ENCODE measurements around the gene TGIF1. TPM values are rescaled to one million over a fixed set of nuclear protein-coding genes. Genes with fewer than 3 reads are reported as not detected.

The TGIF1 gene
- total RNA-seq, 2 experiments from 2014 or later: 18.8 to 21.2 TPM

DNA sequence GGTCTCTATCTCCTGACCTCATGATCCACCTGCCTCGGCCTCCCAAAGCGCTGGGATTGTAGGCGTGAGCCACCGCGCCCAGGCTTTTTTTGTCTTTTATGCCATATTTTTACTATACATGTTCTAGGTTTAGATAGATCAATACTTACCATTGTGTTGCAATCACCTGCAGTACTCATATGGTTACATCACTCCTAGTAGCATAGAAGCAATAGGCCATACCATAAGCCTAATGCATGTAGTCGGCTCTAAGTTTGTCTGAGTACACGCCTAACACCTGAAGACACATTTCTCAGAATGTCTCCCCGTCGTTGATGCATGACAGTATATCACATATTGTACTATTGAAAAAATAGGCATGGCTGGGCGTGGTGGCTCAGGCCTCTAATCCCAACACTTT is 27.1 kb upstream of the TGIF1 start:
- no peak for DNase-seq
- Mint-ChIP-seq H3K4me1 (no peaks in the 10 kb centered on the region), H3K27me3 (no peaks in the 10 kb centered on the region), H3K4me3 (no peak overlapping the region), H3K9me3 (no peaks in the 10 kb centered on the region), H3K36me3 (no peaks in the 10 kb centered on the region), H3K27ac (no peak overlapping the region)

DNA sequence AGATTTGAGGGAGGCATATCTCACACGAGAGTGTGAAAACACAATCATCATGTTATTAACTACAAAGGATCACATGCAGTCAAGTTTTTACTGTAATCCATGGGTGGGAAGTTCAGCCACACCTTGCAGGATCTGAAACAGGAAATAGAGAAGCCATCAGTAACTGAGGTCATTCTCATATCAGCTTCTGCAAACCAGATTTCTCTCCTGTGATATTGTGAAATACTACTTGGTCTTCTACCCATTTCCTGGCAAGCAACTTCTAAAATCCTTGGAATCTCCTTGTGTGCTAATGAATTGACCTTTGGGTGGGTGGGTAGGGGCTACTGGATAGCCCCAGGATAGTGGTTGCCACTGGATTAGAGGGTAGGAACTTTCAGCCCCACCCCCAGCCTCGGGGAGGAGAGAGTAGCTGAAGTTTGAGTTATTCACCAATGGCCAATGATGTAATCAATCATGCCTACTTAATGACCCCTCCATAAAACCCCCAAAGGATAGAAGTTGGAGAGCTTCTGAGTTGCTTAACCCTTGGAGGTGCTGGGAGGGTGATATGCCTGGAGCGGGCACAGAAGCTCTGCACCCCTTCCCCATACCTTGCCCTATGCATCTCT is 25.6 kb upstream of the TGIF1 start:
- Mint-ChIP-seq H3K4me3 (no peak overlapping the region), H3K9me3 (no peaks in the 10 kb centered on the region), H3K27me3 (no peaks in the 10 kb centered on the region), H3K36me3 (no peaks in the 10 kb centered on the region), H3K27ac (no peak overlapping the region), H3K4me1 (no peaks in the 10 kb centered on the region)
- no peak for DNase-seq

DNA sequence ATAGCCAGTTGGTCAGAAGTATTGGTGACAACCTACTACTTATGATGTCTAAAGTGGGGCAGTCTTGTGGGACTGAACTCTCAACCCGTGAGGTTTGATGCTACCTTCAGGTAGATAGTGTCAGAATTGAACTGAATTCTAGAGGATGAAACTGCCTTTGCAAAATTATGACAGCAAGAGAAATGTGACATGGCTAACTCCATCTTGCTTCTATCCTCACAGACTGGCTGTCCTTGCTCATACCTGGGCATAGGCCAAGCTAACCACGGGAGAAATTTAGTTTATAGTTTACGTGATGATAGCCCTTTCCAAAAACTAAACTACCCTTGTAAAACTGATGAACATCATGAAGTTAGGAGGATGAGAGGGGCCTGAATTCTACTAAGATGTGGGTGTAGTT is 24.9 kb upstream of the TGIF1 start:
- H3K27ac Mint-ChIP-seq: no peak overlapping the region
- no peaks in the 10 kb centered on the region for H3K4me1 Mint-ChIP-seq
- no peak overlapping the region for H3K4me3 Mint-ChIP-seq
- DNase-seq: no peak
- no peaks in the 10 kb centered on the region for H3K9me3 Mint-ChIP-seq
- no peaks in the 10 kb centered on the region for H3K36me3 Mint-ChIP-seq
- H3K27me3 Mint-ChIP-seq: no peaks in the 10 kb centered on the region

DNA sequence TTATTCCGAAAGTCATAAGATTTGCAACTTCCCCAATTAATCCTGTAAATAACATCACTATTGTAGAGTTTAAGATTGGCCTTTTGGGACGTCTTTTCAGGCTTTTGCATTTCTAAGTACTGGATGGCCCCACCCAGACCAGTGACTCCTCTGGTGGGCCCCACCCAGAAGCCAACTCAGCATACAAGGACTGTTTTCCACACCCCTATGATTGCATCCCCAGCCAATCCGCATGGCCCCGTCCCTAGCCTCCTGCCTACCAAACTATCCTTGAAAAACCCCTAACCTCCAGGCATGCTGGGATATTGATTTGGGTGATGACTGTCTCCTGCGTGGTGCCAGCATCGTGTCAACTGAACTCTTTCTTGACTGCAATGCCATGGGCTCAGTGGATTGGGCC is 24.5 kb upstream of the TGIF1 start:
- Mint-ChIP-seq H3K36me3 (no peaks in the 10 kb centered on the region), H3K27ac (no peak overlapping the region), H3K27me3 (no peaks in the 10 kb centered on the region), H3K4me1 (no peaks in the 10 kb centered on the region), H3K4me3 (no peak overlapping the region), H3K9me3 (no peaks in the 10 kb centered on the region)
- DNase-seq: no peak

DNA sequence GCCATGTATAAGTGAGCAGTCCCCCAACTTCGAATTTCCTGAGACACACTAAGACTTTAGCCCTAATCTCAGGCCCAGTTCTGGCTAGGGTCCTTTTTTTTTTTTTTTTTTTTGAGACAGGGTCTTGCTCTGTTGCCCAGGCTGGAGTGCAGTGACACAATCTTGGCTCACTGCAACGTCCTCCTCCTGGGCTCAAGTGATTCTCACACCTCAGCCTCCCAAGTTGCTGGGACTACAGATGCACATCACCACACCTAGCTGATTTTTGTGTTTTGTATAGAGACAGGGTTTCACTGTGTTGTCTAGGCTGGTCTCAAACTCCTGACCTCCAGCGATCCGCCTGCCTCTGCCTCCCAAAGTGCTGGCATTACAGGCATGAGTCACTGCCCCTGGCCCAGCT is 23.9 kb upstream of the TGIF1 start:
- H3K36me3 Mint-ChIP-seq: no peaks in the 10 kb centered on the region
- H3K4me1 Mint-ChIP-seq: no peaks in the 10 kb centered on the region
- no peaks in the 10 kb centered on the region for H3K9me3 Mint-ChIP-seq

DNA sequence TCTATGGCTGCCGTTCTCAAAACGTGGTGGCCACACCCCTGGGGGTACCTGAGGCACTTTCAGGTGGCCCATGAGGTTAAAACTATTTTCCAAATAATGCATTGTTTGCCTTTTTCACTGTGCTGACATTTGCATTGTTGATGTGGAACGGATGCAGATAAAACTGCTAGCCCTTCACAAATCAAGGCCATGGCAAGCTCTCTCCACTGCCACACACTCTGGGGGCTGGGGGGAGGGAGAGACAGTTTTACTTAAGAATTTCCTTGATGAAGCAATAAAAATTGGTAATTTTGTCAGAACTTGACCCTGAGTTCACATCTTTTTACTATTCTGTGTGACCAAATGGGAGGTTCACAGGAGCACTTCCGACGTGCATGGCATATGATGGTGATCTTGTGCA is 22.0 kb upstream of the TGIF1 start:
- no peak for DNase-seq
- no peaks in the 10 kb centered on the region for H3K4me1 Mint-ChIP-seq
- H3K36me3 Mint-ChIP-seq: no peaks in the 10 kb centered on the region
- H3K4me3 Mint-ChIP-seq: no peak overlapping the region
- no peaks in the 10 kb centered on the region for H3K27me3 Mint-ChIP-seq
- H3K9me3 Mint-ChIP-seq: no peaks in the 10 kb centered on the region
- H3K27ac Mint-ChIP-seq: no peak overlapping the region

More for the DNA sequence above, 23.9 kb upstream of the TGIF1 start:
- Mint-ChIP-seq H3K27ac (no peak overlapping the region), H3K27me3 (no peaks in the 10 kb centered on the region), H3K4me3 (no peak overlapping the region)
- no peak for DNase-seq

DNA sequence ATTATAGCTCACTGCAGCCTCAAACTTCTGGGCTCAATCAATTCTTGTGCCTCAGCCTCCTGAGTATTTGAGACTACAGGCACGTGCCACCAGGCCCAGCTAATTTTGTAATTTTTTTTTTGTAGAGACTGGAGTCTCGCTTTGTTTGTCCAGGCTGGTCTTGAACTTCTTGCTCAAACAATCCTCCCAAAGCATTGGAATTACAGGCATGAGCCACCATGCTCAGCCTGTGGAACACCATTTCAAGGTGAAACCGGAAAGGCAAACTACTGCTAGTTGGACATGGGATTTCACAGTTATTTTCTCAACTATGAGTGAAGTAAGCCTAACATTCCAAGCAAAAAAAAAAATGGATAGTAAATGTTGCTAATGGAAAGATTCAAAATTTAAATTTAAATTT is 20.9 kb upstream of the TGIF1 start:
- Mint-ChIP-seq H3K9me3 (no peaks in the 10 kb centered on the region), H3K27me3 (no peaks in the 10 kb centered on the region), H3K4me3 (no peak overlapping the region), H3K36me3 (no peaks in the 10 kb centered on the region), H3K4me1 (no peaks in the 10 kb centered on the region), H3K27ac (no peak overlapping the region)
- DNase-seq: no peak

DNA sequence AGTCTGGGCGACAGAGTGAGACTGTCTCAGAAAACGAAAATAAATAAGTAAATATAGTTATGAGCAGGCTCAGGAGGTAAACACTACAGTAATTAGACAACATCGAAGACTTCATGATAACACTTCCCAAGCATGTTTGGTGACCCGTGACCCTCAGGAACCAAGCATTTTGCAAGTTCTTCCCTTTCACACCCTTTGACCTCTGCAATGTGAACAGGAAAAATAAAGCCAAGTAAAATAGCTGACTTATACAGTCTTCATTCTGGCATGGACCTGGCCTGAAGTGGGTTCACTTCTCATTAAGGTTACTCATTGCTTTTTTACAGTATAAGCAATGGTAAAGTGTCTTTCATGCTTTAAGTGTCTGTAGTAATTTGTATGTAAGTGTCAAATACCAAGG is 15.3 kb upstream of the TGIF1 start:
- no peaks in the 10 kb centered on the region for H3K36me3 Mint-ChIP-seq
- no peak overlapping the region for H3K4me3 Mint-ChIP-seq
- H3K4me1 Mint-ChIP-seq: no peaks in the 10 kb centered on the region
- no peak for DNase-seq
- H3K27ac Mint-ChIP-seq: no peak overlapping the region
- H3K27me3 Mint-ChIP-seq: peaks cover 2% of the 10 kb centered on the region
- H3K9me3 Mint-ChIP-seq: no peaks in the 10 kb centered on the region

DNA sequence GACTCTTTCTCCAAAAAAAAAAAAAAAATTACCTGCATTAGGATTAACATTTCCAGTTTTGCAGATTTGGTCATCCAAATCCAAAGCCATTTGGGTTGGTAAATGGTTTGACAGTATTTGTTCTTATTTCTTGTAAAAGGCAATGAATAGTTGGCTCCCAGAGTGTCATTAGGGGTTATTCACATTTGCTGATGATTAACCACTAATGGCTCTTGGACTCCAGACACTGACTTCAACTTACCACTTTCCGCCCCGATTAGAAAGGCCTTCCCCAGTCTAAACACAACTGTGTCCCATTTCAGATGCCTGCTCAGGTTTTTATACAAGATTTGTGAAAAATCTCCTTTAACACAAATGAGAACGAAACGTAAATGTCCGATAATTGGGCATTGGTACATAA is 9.6 kb upstream of the TGIF1 start:
- H3K9me3 Mint-ChIP-seq: no peaks in the 10 kb centered on the region
- no peaks in the 10 kb centered on the region for H3K36me3 Mint-ChIP-seq
- H3K4me1 Mint-ChIP-seq: peaks cover 8% of the 10 kb centered on the region
- no peak overlapping the region for H3K4me3 Mint-ChIP-seq
- DNase-seq: no peak
- no peak overlapping the region for H3K27ac Mint-ChIP-seq
- H3K27me3 Mint-ChIP-seq: peaks cover 2% of the 10 kb centered on the region

DNA sequence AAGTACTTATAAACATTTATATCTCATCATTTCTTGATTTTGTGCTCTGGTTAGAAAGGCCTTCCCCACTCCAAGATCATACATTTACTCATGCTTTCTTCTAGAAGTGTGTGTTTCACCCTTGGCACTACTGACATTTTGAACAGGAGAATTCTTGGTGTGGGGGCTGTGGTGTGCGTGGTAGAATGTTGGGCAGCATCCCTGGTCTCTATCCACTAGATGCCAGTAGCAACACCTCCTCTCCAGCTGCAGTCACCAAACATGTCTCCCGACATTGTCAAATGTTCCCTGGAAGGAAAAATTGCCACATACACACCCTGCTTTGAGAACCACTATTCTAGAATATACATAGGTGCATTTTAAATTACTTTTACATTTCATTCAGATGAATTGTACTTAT is 8.7 kb upstream of the TGIF1 start:
- Mint-ChIP-seq H3K4me3 (no peak overlapping the region), H3K27ac (no peak overlapping the region), H3K27me3 (peaks cover 2% of the 10 kb centered on the region), H3K9me3 (no peaks in the 10 kb centered on the region), H3K36me3 (no peaks in the 10 kb centered on the region), H3K4me1 (peaks cover 9% of the 10 kb centered on the region)
- DNase-seq: no peak

DNA sequence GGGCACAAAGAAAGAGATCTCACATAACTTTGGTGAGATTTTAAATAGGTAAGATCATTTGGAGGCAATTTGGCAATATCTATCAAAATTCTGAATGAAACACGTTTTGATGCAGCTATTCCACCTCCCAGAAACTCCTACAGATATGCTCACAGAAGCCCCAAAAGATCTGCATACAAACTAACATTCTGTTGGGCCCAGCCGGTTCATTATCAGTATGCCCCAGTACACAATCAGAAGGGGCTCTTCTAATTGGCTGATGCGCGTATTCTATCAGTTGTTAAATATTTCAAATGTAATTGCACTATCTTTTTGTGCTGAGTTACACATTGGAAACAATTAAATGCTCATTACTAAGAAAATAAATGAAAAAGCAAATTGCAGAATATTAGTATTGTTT is 7.1 kb upstream of the TGIF1 start:
- no peaks in the 10 kb centered on the region for H3K27me3 Mint-ChIP-seq
- DNase-seq: no peak
- H3K36me3 Mint-ChIP-seq: no peaks in the 10 kb centered on the region
- no peak overlapping the region for H3K27ac Mint-ChIP-seq
- H3K9me3 Mint-ChIP-seq: no peaks in the 10 kb centered on the region
- no peak overlapping the region for H3K4me3 Mint-ChIP-seq
- peaks cover 16% of the 10 kb centered on the region for H3K4me1 Mint-ChIP-seq

DNA sequence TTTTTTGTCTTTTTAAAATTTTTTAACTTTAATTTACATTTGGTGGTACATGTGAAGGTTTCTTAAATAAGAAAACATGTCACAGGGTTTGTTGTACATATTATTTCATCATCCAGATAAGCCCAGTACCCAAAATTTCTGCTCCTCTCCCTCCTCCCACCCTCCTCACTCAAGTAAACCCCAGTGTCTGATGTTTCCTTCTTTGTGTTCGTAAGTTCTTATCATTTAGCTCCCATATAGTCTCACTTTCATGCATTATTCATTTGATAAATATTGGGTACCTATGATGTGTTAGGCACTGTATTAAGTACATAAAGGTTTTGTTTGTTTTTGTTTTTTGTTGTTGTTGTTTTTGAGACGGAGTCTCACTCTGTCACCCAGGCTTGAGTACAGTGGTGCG is 5.7 kb upstream of the TGIF1 start:
- no peaks in the 10 kb centered on the region for H3K9me3 Mint-ChIP-seq
- no peak for DNase-seq
- H3K4me1 Mint-ChIP-seq: peaks cover 19% of the 10 kb centered on the region
- H3K27me3 Mint-ChIP-seq: no peaks in the 10 kb centered on the region
- no peaks in the 10 kb centered on the region for H3K36me3 Mint-ChIP-seq
- no peak overlapping the region for H3K27ac Mint-ChIP-seq
- no peak overlapping the region for H3K4me3 Mint-ChIP-seq

DNA sequence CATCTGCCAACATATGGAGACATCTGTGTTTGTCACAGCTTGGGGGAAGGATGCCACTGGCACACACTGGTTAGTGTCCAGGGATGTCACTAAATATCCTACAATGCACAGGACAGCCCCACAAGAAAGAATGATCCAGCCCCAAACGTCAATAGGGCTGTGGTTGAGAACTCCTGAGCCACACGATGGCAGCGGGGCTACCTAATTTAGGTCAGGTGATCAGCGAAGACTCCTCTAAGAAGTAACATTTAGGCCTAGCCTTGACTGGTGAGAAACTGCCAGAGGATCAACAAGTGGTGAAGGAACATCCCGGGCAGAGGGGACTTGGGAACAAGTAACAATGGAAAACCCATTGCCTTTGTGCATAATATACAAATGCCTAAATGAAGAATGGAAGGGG is 5.0 kb upstream of the TGIF1 start:
- Mint-ChIP-seq H3K27ac (no peak overlapping the region), H3K4me3 (no peak overlapping the region), H3K36me3 (no peaks in the 10 kb centered on the region), H3K9me3 (no peaks in the 10 kb centered on the region), H3K27me3 (no peaks in the 10 kb centered on the region), H3K4me1 (peaks cover 19% of the 10 kb centered on the region)
- no peak for DNase-seq

DNA sequence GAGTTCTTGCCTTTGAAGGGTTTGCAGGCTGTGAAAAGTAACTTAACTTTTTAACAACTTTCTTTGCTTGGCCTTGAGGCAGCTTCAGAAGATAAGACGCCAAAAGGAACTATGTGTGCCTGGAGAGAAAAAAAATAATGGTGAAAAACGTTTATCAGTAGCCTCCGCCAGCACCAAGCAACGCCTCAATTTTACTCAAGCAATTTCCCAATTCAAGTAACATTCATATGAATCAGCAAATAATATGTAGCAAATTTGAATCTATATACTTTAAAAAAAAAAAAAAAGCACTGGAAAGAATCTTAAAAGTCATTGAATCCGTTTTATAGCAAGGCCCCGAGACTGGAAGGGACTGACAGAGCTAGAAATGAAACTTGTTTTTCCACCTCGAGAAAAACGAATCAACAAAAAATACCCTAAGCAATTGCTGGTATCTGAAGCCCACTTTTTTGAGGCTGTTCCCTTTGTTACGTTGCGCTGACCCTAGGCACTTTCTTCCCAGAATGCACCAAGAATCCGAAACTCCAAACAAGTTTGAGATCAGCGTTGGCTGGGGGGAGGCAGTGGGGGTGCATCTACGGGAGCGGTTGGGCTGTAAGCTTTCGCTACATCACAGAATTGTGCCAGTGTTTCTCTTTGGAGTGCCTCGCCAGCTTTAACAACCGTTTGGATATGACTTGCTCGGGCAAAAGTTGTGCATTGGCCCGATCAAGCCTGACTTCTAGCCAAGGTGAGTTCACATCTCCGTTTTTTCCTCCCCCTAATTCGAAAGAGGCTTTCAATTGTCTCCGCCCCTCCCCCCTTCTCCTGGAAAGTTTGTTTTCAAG is 2.7 kb upstream of the TGIF1 start:
- peak overlapping the region; percentile 95 for H3K27ac Mint-ChIP-seq
- DNase-seq: peak; percentile 34
- H3K9me3 Mint-ChIP-seq: no peaks in the 10 kb centered on the region
- peaks cover 2% of the 10 kb centered on the region for H3K36me3 Mint-ChIP-seq
- peaks cover 15% of the 10 kb centered on the region for H3K4me1 Mint-ChIP-seq
- no peaks in the 10 kb centered on the region for H3K27me3 Mint-ChIP-seq
- H3K4me3 Mint-ChIP-seq: peak overlapping the region; percentile 84

DNA sequence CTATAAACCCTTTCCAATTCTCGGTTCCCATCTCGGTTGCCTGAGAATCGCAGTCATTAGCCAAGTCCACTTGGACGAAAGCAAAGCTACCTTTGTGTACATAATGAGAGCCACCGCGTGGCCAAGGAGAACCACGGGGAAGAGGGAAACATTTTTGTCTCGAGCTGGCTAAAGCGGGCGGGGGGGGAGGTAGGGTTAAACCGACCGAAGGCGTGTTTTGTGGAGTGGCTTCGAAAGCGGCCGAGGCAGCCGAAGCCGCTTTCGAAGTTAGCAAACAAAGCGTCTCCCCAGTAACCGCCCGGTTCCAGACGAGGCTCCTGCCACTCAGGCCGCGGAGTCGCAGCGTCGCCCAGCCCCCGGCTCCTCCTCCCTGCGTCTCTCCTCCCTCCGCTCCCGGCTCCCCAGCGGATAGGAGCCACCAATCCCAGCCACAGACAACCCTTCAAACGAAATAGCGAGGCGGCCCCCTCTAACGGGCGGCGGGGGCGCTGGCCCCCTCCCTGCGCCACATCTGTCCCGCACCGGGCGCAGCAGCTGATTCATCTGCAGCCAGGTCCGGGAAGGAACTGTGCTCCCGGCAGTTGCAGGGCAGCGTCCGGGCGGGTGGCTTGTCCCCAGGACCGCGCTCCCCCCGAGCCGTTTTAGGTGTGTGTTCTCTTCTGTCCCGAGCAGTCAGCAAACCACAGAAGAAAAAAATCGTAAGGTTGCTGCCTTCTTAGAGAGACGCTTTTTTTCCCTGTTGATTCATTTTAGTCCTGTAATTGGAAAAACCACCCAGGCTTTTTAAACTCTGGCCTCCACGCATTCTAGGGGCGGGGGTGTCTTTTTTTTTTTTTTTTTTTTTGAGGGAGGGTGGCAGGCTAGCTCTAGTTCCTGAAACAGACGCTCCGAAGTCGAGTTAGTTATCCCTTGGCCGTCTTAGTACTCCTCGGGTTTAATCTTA is 1.8 kb upstream of the TGIF1 start:
- Mint-ChIP-seq H3K27me3 (no peaks in the 10 kb centered on the region), H3K4me3 (peak overlapping the region; percentile 84), H3K9me3 (no peaks in the 10 kb centered on the region), H3K4me1 (peaks cover 23% of the 10 kb centered on the region), H3K36me3 (peaks cover 7% of the 10 kb centered on the region), H3K27ac (peak overlapping the region; percentile 95)
- DNase-seq: peak; percentile 89

Data from activated naive CD8-positive, alpha-beta T cell treated with anti-CD3 and anti-CD28 coated beads for 36 hours (primary cell).